GM10248 (cell line): ENCODE data around the gene CCNG1.
"Not testable (repeated sequence)": the region's sequence is repeated elsewhere in the genome, so short reads cannot be mapped to it uniquely, and the experiment has no call there.

Experiments used
- CTCF ChIA-PET: fragments of 300-600 bp; sonication (Branson Sonifier 250); formaldehyde crosslinking; extraction: SDS; loops from one replicate; lab custom pipeline; 2021; ENCODE audit warnings: antibody characterized with exemption; lab: Yijun Ruan, JAX
- POLR2A ChIA-PET: fragments of 350-650 bp; sonication (Branson Sonifier 250); formaldehyde crosslinking; extraction: SDS; loops from one replicate; lab custom pipeline; 2020; ENCODE audit warnings: antibody characterized with exemption; lab: Yijun Ruan, JAX
- DNase-seq: peaks from one replicate; pipeline ENCODE4 v3.0.0; 2012; ENCODE audit errors: extremely low spot score
- TF ChIP-seq, protein P1 (sequence below): IDR thresholded peaks from 2 replicates; pipeline ENCODE4 v1.5.1; 2012; ENCODE audit warnings: mild to moderate bottlenecking, low read depth; ENCODE audit errors: extremely low read depth, missing control alignments, control extremely low read depth

The CCNG1 gene

DNA sequence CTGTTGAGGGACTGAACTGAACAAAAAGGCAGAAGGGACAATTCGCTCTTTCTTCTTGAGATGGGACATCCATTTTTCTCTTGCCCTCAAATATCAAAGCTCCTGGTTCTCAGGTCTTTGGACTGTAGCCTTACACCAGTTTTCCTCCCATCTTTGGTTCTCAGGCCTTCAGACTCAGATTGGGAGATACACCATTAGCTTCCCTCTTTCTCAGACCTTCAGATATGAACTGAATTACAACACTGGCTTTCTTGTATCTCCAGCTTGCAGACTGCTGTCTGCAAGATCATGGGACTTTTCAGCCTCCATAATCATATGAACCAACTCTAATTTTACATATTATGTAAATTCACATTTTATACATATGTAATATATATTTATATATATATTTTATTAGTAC lies 12.6 kb upstream of the CCNG1 start:
- POLR2A ChIA-PET: interaction anchor here (0.6 kb wide), 1 partner anchor 243 kb away, joined by 6 read pairs; no protein-coding TSS in a partner anchor
- TF ChIP-seq, protein P1, sequence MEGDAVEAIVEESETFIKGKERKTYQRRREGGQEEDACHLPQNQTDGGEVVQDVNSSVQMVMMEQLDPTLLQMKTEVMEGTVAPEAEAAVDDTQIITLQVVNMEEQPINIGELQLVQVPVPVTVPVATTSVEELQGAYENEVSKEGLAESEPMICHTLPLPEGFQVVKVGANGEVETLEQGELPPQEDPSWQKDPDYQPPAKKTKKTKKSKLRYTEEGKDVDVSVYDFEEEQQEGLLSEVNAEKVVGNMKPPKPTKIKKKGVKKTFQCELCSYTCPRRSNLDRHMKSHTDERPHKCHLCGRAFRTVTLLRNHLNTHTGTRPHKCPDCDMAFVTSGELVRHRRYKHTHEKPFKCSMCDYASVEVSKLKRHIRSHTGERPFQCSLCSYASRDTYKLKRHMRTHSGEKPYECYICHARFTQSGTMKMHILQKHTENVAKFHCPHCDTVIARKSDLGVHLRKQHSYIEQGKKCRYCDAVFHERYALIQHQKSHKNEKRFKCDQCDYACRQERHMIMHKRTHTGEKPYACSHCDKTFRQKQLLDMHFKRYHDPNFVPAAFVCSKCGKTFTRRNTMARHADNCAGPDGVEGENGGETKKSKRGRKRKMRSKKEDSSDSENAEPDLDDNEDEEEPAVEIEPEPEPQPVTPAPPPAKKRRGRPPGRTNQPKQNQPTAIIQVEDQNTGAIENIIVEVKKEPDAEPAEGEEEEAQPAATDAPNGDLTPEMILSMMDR: no peak
- CTCF ChIA-PET: interaction anchor here (1.1 to 2.9 kb wide), 4 partner anchors 9 to 19 kb away, joined by 3 to 11 read pairs (median 3); no protein-coding TSS in a partner anchor
- DNase-seq: no peak

DNA sequence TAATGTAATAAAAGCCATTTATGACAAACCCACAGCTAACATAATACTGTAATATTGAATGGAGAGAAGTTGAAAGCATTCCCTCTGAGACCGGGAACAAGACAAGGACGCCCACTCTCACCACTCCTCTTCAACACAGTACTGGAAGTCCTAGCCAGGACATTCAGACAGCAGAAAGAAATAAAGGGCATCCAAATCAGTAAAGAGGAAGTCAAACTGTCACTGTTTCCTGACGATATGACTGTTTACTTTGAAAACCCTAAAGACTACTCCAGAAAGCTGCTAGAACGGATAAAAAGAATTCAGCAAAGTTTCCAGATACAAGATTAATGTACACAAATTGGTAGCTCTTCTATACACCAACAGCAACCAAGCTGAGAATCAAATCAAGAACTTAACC lies 11.3 kb upstream of the CCNG1 start:
- DNase-seq, POLR2A ChIA-PET: not testable (repeated sequence)
- CTCF ChIA-PET: interaction anchor here (2.9 kb wide), 1 partner anchor 18 kb away, joined by 11 read pairs; no protein-coding TSS in a partner anchor

DNA sequence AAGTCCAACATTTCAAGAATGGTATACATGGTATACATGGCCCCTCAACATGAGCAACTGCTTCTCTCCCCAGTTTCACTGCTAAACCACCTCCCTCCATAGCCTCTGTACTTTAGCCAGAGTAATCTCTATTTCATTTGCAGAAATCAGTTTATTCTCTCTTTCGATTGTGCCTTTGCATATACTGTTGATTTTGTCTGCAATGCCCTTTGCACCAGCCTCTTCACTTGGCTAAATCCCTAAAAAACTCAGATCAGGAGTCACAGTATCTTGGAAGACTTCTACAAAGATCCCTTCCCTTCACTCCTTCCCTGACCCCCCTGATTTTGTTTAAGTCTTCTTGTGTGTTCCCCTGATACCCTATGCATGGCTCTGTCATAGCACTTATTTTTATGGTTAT lies 4.9 kb upstream of the CCNG1 start:
- TF ChIP-seq, protein P1: no peak
- ChIA-PET CTCF (no interaction called here), POLR2A (no interaction called here)
- DNase-seq: no peak

DNA sequence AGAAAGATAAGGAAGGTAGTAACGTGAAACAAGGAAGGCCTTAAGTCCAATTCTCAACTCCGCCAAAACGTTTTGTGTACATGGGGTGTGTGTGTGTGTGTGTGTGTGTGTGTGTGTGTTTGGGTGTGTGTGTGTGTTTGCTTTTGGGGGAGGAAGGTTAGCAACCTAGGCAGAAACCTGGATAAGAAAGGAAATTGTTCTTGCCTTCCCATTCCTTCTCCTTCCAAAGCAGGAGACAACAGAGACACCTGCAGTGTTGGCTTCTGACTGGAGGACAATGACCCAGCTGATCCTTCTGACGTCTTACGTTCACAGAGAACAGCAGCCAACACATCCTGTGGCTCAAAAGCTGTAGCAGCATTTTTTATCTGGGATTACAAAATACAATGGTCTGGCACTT lies 4.1 kb upstream of the CCNG1 start:
- no peak for DNase-seq
- ChIA-PET CTCF (no interaction called here), POLR2A (no interaction called here)
- TF ChIP-seq, protein P1: no peak

DNA sequence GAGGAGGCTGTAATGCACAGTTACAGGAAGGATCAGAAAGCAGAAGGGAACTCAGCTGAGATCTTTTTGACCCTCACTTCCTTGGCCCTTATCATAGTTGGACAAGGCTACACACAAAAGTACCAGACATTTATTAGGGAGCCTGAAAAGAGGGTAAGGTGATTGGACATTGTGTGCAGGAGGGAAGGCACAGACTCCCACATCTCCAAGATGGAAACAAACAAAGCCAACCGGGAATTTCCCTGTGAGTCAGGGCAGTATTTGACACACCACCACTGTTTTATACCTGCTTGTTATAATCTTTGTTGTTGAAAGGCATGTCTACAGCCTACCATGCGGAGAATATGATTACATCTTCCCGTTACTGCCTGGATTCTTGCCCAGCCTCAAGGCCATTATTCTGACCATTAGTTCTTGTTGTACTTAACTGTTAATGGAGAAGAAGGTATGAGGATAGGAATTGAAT lies 3.0 kb upstream of the CCNG1 start:
- CTCF ChIA-PET: interaction anchor here (0.9 kb wide), 1 partner anchor 9 kb away, joined by 3 read pairs; no protein-coding TSS in a partner anchor
- DNase-seq: no peak
- TF ChIP-seq, protein P1: no peak
- POLR2A ChIA-PET: no interaction called here

DNA sequence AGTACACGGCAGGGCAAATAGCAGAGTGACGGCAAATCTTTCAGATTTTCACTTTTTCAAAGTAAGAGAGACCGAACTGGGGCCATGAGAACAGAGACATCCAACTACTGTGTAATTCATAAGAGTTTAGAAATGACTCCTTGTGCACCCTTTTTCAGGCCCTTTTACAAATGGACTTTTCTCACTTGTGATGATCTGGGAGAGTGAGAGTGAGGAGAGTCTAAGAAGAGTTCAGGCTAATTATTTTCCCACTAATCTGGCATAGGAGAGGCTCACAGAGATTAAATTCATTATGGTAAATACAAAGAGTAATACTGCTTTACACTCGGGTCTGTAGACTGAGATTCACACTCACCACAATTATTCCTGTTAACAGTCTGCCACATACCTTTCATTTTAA lies 880 bp upstream of the CCNG1 start:
- POLR2A ChIA-PET: no interaction called here
- CTCF ChIA-PET: no interaction called here
- no peak for DNase-seq
- TF ChIP-seq, protein P1: no peak

DNA sequence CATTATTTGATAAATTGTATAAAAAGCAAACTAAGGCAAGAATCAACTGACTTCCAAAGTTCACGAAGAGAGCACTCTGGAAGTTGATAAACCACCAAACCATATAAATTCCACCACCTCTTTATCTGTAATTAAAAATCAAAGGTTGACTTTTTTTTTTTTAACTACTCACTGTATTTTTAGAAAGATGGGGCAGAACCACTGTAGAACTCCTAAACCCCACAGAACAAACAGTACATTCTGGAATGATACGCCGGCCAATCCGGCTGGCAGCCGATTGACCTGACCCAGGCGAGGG lies 435 bp upstream of the CCNG1 start:
- TF ChIP-seq, protein P1: no peak
- no peak for DNase-seq
- POLR2A ChIA-PET: interaction anchor here (1.5 kb wide), 1 partner anchor 23 kb away, joined by 19 read pairs; the partner anchor contains the start of genes HMMR and NUDCD2
- CTCF ChIA-PET: interaction anchor here (1.2 to 1.8 kb wide), 2 partner anchors 22 to 28 kb away, joined by 5 read pairs; no protein-coding TSS in a partner anchor
